OCI-LY1 (cell line): ENCODE data around the gene CNTNAP5.

Experiments used
- EZH2 ChIP-seq: fragments of 200-600 bp; sonication (generic), shearing (Covaris generic); IDR thresholded peaks from 2 replicates; pipeline ENCODE4 v1.8.0; 2017; ENCODE audit warnings: borderline replicate concordance, mixed run types, mild to moderate bottlenecking, antibody characterized with exemption, low read length, moderate library complexity, mixed read lengths
- TF ChIP-seq, protein P1 (sequence below): fragments of 200-600 bp; sonication (generic), shearing (Covaris generic); IDR thresholded peaks from 2 replicates; pipeline ENCODE4 v1.5.1; 2017; ENCODE audit warnings: mild to moderate bottlenecking, antibody characterized with exemption, low read length, moderate library complexity, mixed read lengths

DNA sequence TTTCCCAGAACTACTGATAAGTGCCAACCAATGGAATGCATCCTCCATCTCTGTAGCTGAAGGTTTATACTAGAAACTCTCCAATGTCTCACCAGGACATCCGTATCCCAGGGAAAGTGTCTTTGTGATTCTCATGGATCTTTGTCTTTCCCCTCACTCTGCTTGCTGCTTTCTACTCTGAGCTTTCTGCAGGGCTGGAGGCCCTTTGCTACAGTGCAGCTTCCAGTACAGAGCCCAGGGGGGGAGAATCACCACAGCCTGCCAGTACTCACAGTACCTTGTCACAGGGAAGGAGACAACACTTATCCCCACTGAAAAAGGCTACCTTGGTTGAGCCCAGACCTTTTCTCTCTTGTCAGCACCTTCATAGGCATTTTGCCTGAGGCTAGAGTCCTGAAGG, 627.0 kb downstream of the CNTNAP5 start:
- TF ChIP-seq, protein P1, sequence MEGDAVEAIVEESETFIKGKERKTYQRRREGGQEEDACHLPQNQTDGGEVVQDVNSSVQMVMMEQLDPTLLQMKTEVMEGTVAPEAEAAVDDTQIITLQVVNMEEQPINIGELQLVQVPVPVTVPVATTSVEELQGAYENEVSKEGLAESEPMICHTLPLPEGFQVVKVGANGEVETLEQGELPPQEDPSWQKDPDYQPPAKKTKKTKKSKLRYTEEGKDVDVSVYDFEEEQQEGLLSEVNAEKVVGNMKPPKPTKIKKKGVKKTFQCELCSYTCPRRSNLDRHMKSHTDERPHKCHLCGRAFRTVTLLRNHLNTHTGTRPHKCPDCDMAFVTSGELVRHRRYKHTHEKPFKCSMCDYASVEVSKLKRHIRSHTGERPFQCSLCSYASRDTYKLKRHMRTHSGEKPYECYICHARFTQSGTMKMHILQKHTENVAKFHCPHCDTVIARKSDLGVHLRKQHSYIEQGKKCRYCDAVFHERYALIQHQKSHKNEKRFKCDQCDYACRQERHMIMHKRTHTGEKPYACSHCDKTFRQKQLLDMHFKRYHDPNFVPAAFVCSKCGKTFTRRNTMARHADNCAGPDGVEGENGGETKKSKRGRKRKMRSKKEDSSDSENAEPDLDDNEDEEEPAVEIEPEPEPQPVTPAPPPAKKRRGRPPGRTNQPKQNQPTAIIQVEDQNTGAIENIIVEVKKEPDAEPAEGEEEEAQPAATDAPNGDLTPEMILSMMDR = no peak
- no peak for TF ChIP-seq EZH2
